ENCODE results near the gene FBXO31.

FBXO31 gene

GRCh38 chr16:87383505-87384161, at the start of gene FBXO31:
TSS of gene FBXO31 (minus strand) at chr16:87383776. CDS start at chr16:87383744, 32 bp downstream.
- DNase-seq (ENCODE audit: low read depth) = peak; percentile 65

- DNase-seq (ENCODE audit: low read depth) = no peak
Observed at GRCh38 chr16:87432330-87432915, 48.8 kb upstream of the FBXO31 start.

GRCh38 chr16:87431926-87432325, 48.4 kb upstream of the FBXO31 start:
- peak; percentile 55 for DNase-seq (ENCODE audit: low read depth)

GRCh38 chr16:87426423-87427215, 43.0 kb upstream of the FBXO31 start:
- DNase-seq (ENCODE audit: low read depth) = no peak

GRCh38 chr16:87425941-87426340, 42.4 kb upstream of the FBXO31 start:
- DNase-seq (ENCODE audit: low read depth) = no peak

- no peak for DNase-seq (ENCODE audit: low read depth)
Observed at GRCh38 chr16:87424266-87424665, 40.7 kb upstream of the FBXO31 start.

- DNase-seq (ENCODE audit: low read depth) = no peak
Observed at GRCh38 chr16:87423429-87423828, 39.9 kb upstream of the FBXO31 start.

GRCh38 chr16:87422106-87422505, 38.5 kb upstream of the FBXO31 start:
- DNase-seq (ENCODE audit: low read depth) = no peak

- no peak for DNase-seq (ENCODE audit: low read depth)
Observed at GRCh38 chr16:87421003-87421912, 37.7 kb upstream of the FBXO31 start.

- DNase-seq (ENCODE audit: low read depth) = no peak
Observed at GRCh38 chr16:87420026-87421002, 36.7 kb upstream of the FBXO31 start.

GRCh38 chr16:87418644-87419043, 35.1 kb upstream of the FBXO31 start:
- DNase-seq (ENCODE audit: low read depth) = no peak

- no peak for DNase-seq (ENCODE audit: low read depth)
Observed at GRCh38 chr16:87418216-87418615, 34.6 kb upstream of the FBXO31 start.

- no peak for DNase-seq (ENCODE audit: low read depth)
Observed at GRCh38 chr16:87417528-87417910, 33.9 kb upstream of the FBXO31 start.

- no peak for DNase-seq (ENCODE audit: low read depth)
Observed at GRCh38 chr16:87416826-87417527, 33.4 kb upstream of the FBXO31 start.

GRCh38 chr16:87415441-87415840, 31.9 kb upstream of the FBXO31 start:
- no peak for DNase-seq (ENCODE audit: low read depth)

- no peak for DNase-seq (ENCODE audit: low read depth)
Observed at GRCh38 chr16:87414251-87414680, 30.7 kb upstream of the FBXO31 start.

- DNase-seq (ENCODE audit: low read depth) = no peak
Observed at GRCh38 chr16:87412996-87413421, 29.4 kb upstream of the FBXO31 start.

- no peak for DNase-seq (ENCODE audit: low read depth)
Observed at GRCh38 chr16:87412371-87412995, 28.9 kb upstream of the FBXO31 start.

GRCh38 chr16:87411375-87412271, 28.0 kb upstream of the FBXO31 start:
- no peak for DNase-seq (ENCODE audit: low read depth)
